K562 (cell line): ENCODE results near the gene CLDND2. TPM values are rescaled to one million over a fixed set of nuclear protein-coding genes. Genes with fewer than 3 reads are reported as not detected.
A peak's percentile ranks its signal among the peaks of the same experiment; 100 is the strongest.

Experiments used
- FOXA3 ChIP-seq, 2 experiments: fragments of 450-650 bp in 1 of 2; sonication (generic) in 1 of 2; formaldehyde crosslinking; IDR thresholded peaks in 1 of 2; conservative IDR thresholded peaks in 1 of 2; 2 replicates each; pipeline versions ENCODE4 v1.4.0 to v1.8.0; 2020 to 2022; ENCODE audit warnings: mild to moderate bottlenecking in 2 of 2, missing genetic modification reagents in 1 of 2
- JUNB ChIP-seq: fragments of 450-650 bp; formaldehyde crosslinking; conservative IDR thresholded peaks from 2 replicates; pipeline ENCODE4 v1.4.0; 2020; ENCODE audit warnings: mild to moderate bottlenecking
- KDM1A ChIP-seq, 2 experiments: fragments of 450-650 bp; IDR thresholded peaks; 2 replicates each; pipeline ENCODE4 v1.6.1; 2016; ENCODE audit warnings: mild to moderate bottlenecking in 2 of 2
- NCOA4 ChIP-seq: fragments of 450-650 bp; IDR thresholded peaks from 2 replicates; pipeline ENCODE4 v1.6.1; 2018; ENCODE audit warnings: mild to moderate bottlenecking; ENCODE audit not compliant: partially characterized antibody
- NCOR1 ChIP-seq: fragments of 450-650 bp; IDR thresholded peaks from 2 replicates; pipeline ENCODE4 v1.6.1; 2016; ENCODE audit warnings: mild to moderate bottlenecking, moderate library complexity
- NELFE ChIP-seq: IDR thresholded peaks from 2 replicates; pipeline ENCODE4 v1.6.1; 2011; ENCODE audit warnings: mild to moderate bottlenecking; ENCODE audit not compliant: insufficient read depth, insufficient read length
- PURB ChIP-seq: sonication (generic); formaldehyde crosslinking; IDR thresholded peaks from 2 replicates; pipeline ENCODE4 v1.9.0; 2021; ENCODE audit warnings: low read depth, mild to moderate bottlenecking, missing genetic modification reagents
- RBM25 ChIP-seq: fragments of 200-400 bp; formaldehyde crosslinking; IDR thresholded peaks from 2 replicates; pipeline ENCODE4 v1.6.1; 2018; ENCODE audit warnings: low read length, low read depth, moderate library complexity; ENCODE audit not compliant: severe bottlenecking
- SMARCE1 ChIP-seq: fragments of 450-650 bp; IDR thresholded peaks from 2 replicates; pipeline ENCODE4 v1.7.1; 2016; ENCODE audit warnings: mild to moderate bottlenecking
- SRSF1 ChIP-seq: fragments of 200-400 bp; formaldehyde crosslinking; IDR thresholded peaks from 2 replicates; pipeline ENCODE4 v1.6.1; 2017; ENCODE audit warnings: mild to moderate bottlenecking, low read depth, low read length, moderate library complexity
- ZC3H11A ChIP-seq: IDR thresholded peaks from 2 replicates; pipeline ENCODE4 v1.6.1; 2012; ENCODE audit warnings: low read depth, low read length, improper control_type of control experiment
- polyA plus RNA-seq, 8 experiments: library from polyadenylated mRNA; depleted of rRNA in 4 of 8; stranded (reverse) in 5 of 8; unstranded in 3 of 8; fragments of >200 nt; fragmentation: Nextera tagmentation in 2 of 8; fragmentation: Illumina TruSeq in 1 of 8; extraction: Ambion mirVana in 2 of 8; extraction: Trizol in 1 of 8; gene quantifications; 2 replicates each; pipeline versions ENCODE4 v1.2.1 to v1.2.3, GENCODE V29; 2011 to 2014; ENCODE audit warnings: inconsistent platforms in 1 of 8, missing spikeins in 1 of 8
- total RNA-seq, 7 experiments: library from RNA; depleted of rRNA in 6 of 7; stranded (reverse); fragments of >200 nt in 6 of 7; fragmentation: Illumina TruSeq in 2 of 7; extraction: Trizol in 2 of 7; gene quantifications; 2 replicates each; pipeline versions ENCODE4 v1.2.1 to v1.2.3, GENCODE V29; 2011 to 2021; ENCODE audit warnings: low replicate concordance in 1 of 7
- TF ChIP-seq, protein P1 (sequence below): fragments of 250-450 bp; sonication (Bioruptor Pico); IDR thresholded peaks from 2 replicates; pipeline ENCODE4 v1.5.0; 2021; ENCODE audit warnings: mild to moderate bottlenecking, moderate library complexity
- TF ChIP-seq, protein P2 (sequence below): fragments of 250-450 bp; sonication (Bioruptor Pico); IDR thresholded peaks from 2 replicates; pipeline ENCODE4 v1.5.1; 2021; ENCODE audit warnings: mild to moderate bottlenecking
- TF ChIP-seq, protein P3 (sequence below): fragments of 450-650 bp; IDR thresholded peaks from 2 replicates; pipeline ENCODE4 v1.6.1; 2016; ENCODE audit warnings: borderline replicate concordance
- TF ChIP-seq, protein P4 (sequence below): sonication (generic); formaldehyde crosslinking; IDR thresholded peaks from 2 replicates; pipeline ENCODE4 v1.8.1; 2023; ENCODE audit warnings: mild to moderate bottlenecking, missing genetic modification reagents, moderate library complexity
- TF ChIP-seq, protein P5 (sequence below): sonication (generic); formaldehyde crosslinking; IDR thresholded peaks from 2 replicates; pipeline ENCODE4 v1.8.1; 2023; ENCODE audit warnings: mild to moderate bottlenecking, missing genetic modification reagents
- TF ChIP-seq, protein P6 (sequence below): fragments of 250-450 bp; sonication (Bioruptor Pico); IDR thresholded peaks from 2 replicates; pipeline ENCODE4 v1.5.0; 2022; ENCODE audit warnings: mild to moderate bottlenecking

CLDND2 gene
- total and polyA plus RNA-seq, 9 of the 15 experiments (the other 6 are each of a cell fraction or from before 2014, with no cell fraction given), result 0.45 to 4.0 (median 1.2) TPM; not detected in 3

DNA sequence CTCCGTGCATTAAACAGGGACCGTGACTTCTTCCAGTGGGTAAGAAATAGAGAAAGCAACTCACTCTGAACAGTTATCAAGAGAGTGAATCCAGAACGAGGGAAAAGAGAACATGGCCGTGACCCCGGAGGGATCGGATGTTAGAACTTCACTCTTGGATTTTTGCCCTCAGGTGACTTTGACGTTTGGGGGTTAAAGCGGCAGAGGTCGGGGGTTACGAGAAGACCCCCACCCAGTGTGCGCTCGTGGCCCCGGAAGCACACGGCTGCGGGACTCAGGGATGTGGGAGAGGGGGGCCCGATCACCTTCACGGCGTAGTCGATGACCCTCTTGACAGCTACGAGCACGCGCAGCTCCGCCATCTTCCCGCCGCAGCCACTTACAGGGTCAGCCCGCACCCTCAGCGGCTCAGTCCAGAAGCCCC, 2.8 kb downstream of the CLDND2 start, which contains the start of gene ETFB (continued):
- TF ChIP-seq, protein P1, sequence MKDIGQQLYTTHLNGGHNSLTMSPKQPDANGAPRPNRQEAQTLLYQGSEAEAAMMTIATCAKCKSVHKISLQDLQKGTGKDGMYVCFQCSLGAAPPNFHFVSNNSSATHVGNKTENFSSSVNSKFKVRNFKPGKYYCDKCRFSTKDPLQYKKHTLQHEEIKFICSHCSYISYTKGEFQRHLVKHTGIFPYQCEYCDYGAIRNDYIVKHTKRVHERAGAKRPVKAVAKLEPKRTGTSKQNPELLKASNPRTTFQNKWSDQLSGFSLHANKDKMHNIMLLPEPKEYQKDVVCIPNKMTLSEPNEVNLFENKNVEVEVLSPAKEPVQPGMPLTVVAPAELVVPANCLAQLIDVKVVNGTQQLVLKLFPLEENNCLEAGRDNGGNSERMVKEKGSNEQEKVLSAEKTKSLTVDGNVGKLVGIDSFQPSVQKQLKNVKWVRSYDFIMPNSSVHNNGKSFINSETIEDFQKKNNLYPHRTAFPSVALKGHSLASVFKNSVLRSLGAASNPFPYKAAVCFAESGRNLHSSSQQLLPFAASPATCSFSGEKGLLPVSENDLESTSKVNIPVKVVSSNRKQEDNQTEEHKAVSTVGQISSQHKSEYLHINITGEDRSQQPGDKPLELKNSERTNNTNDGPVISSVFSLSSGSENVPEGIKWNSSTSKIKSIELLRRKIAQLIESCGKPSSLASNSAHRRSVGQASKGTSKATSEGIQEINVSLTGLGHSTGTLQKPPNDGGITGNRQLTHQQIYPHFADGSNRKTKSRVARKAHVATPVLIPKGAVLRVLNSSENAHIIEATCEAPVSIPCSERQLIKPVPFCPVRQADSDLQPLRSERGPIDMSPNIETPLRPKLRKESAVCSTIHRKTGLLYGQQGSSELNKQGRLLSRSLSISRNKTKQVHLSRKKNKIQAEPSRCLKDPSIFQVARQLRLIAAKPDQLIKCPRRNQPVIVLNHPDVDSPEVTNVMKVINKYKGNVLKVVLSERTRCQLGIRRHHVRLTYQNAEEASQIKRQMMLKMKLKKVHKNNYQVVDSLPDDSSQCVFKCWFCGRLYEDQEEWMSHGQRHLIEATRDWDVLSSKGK, result no peak
- no peak for TF ChIP-seq NCOA4
- TF ChIP-seq, protein P2, sequence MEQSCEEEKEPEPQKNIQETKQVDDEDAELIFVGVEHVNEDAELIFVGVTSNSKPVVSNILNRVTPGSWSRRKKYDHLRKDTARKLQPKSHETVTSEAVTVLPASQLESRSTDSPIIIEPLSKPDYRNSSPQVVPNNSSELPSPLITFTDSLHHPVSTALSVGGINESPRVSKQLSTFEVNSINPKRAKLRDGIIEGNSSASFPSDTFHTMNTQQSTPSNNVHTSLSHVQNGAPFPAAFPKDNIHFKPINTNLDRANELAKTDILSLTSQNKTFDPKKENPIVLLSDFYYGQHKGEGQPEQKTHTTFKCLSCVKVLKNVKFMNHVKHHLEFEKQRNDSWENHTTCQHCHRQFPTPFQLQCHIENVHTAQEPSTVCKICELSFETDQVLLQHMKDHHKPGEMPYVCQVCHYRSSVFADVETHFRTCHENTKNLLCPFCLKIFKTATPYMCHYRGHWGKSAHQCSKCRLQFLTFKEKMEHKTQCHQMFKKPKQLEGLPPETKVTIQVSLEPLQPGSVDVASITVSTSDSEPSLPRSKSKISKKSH (CRISPR knock-in tag), result no peak
- no peak for TF ChIP-seq NCOR1
- TF ChIP-seq, protein P3, sequence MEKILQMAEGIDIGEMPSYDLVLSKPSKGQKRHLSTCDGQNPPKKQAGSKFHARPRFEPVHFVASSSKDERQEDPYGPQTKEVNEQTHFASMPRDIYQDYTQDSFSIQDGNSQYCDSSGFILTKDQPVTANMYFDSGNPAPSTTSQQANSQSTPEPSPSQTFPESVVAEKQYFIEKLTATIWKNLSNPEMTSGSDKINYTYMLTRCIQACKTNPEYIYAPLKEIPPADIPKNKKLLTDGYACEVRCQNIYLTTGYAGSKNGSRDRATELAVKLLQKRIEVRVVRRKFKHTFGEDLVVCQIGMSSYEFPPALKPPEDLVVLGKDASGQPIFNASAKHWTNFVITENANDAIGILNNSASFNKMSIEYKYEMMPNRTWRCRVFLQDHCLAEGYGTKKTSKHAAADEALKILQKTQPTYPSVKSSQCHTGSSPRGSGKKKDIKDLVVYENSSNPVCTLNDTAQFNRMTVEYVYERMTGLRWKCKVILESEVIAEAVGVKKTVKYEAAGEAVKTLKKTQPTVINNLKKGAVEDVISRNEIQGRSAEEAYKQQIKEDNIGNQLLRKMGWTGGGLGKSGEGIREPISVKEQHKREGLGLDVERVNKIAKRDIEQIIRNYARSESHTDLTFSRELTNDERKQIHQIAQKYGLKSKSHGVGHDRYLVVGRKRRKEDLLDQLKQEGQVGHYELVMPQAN, result 0 out of 2 replicates have a peak, but pooled peaks have one; percentile 56
- TF ChIP-seq, protein P4, sequence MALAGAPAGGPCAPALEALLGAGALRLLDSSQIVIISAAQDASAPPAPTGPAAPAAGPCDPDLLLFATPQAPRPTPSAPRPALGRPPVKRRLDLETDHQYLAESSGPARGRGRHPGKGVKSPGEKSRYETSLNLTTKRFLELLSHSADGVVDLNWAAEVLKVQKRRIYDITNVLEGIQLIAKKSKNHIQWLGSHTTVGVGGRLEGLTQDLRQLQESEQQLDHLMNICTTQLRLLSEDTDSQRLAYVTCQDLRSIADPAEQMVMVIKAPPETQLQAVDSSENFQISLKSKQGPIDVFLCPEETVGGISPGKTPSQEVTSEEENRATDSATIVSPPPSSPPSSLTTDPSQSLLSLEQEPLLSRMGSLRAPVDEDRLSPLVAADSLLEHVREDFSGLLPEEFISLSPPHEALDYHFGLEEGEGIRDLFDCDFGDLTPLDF (CRISPR knock-in tag), result no peak
- no peak for TF ChIP-seq JUNB (CRISPR knock-in tag)
- no peak for TF ChIP-seq SMARCE1
- TF ChIP-seq, protein P5, sequence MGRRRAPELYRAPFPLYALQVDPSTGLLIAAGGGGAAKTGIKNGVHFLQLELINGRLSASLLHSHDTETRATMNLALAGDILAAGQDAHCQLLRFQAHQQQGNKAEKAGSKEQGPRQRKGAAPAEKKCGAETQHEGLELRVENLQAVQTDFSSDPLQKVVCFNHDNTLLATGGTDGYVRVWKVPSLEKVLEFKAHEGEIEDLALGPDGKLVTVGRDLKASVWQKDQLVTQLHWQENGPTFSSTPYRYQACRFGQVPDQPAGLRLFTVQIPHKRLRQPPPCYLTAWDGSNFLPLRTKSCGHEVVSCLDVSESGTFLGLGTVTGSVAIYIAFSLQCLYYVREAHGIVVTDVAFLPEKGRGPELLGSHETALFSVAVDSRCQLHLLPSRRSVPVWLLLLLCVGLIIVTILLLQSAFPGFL (CRISPR knock-in tag), result no peak
- TF ChIP-seq, protein P6, sequence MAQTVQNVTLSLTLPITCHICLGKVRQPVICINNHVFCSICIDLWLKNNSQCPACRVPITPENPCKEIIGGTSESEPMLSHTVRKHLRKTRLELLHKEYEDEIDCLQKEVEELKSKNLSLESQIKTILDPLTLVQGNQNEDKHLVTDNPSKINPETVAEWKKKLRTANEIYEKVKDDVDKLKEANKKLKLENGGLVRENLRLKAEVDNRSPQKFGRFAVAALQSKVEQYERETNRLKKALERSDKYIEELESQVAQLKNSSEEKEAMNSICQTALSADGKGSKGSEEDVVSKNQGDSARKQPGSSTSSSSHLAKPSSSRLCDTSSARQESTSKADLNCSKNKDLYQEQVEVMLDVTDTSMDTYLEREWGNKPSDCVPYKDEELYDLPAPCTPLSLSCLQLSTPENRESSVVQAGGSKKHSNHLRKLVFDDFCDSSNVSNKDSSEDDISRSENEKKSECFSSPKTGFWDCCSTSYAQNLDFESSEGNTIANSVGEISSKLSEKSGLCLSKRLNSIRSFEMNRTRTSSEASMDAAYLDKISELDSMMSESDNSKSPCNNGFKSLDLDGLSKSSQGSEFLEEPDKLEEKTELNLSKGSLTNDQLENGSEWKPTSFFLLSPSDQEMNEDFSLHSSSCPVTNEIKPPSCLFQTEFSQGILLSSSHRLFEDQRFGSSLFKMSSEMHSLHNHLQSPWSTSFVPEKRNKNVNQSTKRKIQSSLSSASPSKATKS (CRISPR knock-in tag), result no peak
- no peak for TF ChIP-seq FOXA3 (CRISPR knock-in tag; conservative IDR thresholded peaks at IDR 0.05 in 1 of 2, IDR thresholded peaks at IDR 0.05 in 1 of 2)
- TF ChIP-seq PURB (CRISPR knock-in tag), result no peak
- no peak for TF ChIP-seq ZC3H11A
- TF ChIP-seq NELFE, result no peak
- TF ChIP-seq SRSF1, result no peak
- TF ChIP-seq KDM1A (IDR thresholded peaks at IDR 0.05), result no peak
- TF ChIP-seq RBM25, result no peak
